Pancreas (tissue), 10 donors: ENCODE measurements around the gene GINM1. TPM values are rescaled to one million over a fixed set of nuclear protein-coding genes. Genes with fewer than 3 reads are reported as not detected.

Source experiments
- ATAC-seq, 4 donors: fragments of 200-7000 bp; cut with Tn5 transposase; one replicate each; pipeline versions ENCODE4 v1.8.0 to v1.9.1; 2020; ENCODE audit warnings: mild to moderate bottlenecking in 4 of 4, moderate library complexity in 4 of 4
- DNase-seq, 6 donors: peaks; one replicate each; pipeline ENCODE4 v3.0.0-alpha.2; 2020
- FAIRE-seq: peaks from 2 replicates; lab custom pipeline; 2012; peaks lifted over from hg19 to GRCh38; lab: Jason Lieb, UNC
- H3K27ac ChIP-seq, 4 donors: fragments of 200-600 bp; sonication (generic); 1 replicate in 3 of 4; 2 replicates in 1 of 4; pipeline versions ENCODE4 v1.5.0 to v1.8.0; 2020
- H3K27me3 ChIP-seq, 4 donors: fragments of 200-600 bp; one replicate each; pipeline ENCODE4 v1.8.0; 2021
- H3K36me3 ChIP-seq, 3 donors: fragments of 200-600 bp; sonication (generic) in 1 of 3; one replicate each; pipeline versions ENCODE4 v1.5.0 to v1.8.0; 2020 to 2021
- H3K4me1 ChIP-seq, 3 donors: fragments of 200-600 bp; one replicate each; pipeline ENCODE4 v1.8.0; 2021
- H3K4me3 ChIP-seq, 4 donors: fragments of 200-600 bp; sonication (generic) in 2 of 4; one replicate each; pipeline versions ENCODE4 v1.5.0 to v1.8.0; 2020 to 2021
- H3K9me3 ChIP-seq, 4 donors: fragments of 200-600 bp; one replicate each; pipeline ENCODE4 v1.8.0; 2021
- CTCF ChIP-seq, 4 donors: fragments of 200-600 bp; sonication (generic) in 3 of 4; IDR thresholded peaks; one replicate each; pipeline versions ENCODE4 v1.5.0 to v1.8.0; 2021; ENCODE audit warnings: antibody characterized with exemption in 4 of 4
- WGBS, 2 donors: extraction: QIAGEN DNeasy Blood & Tissue Kit; methylation state at CpG; one replicate each; pipeline ENCODE4 v1.1.7; 2013; 5-methylcytosine and 5-hydroxymethylcytosine counted together
- intact Hi-C, 3 donors: fragments of 100-400 bp; cut with DNase I; formaldehyde crosslinking; loops; one replicate each; pipeline versions ENCODE4 v1.11.1 to v1.14.2; 2022
- polyA plus RNA-seq, 2 donors: library from polyadenylated mRNA; stranded (reverse); fragments of 200-250 nt; gene quantifications; one replicate each; pipeline ENCODE4 v1.2.3, GENCODE V29; 2013
- total RNA-seq, 6 donors: library from RNA; stranded (reverse); fragmentation: NEBNext Ultra II Directional in 4 of 6; extraction: Animal tissue kit (Norgen Biotek cat#: 25700) in 4 of 6; gene quantifications; one replicate each; pipeline versions ENCODE4 v1.2.1 to v1.2.4, GENCODE V29; 2021 to 2023
- donor health status: healthy with polysubstance abuse.
- donor health status: DM: no; HTN: no; CAD: no; lungs with moderate emphysema.
- donor health status: DM: no; HTN: no; CAD: no.
- donor health status: control.
- donor health status: control.
- donor health status: Bipolar disorder and iron deficiency.
- donor health status: DM: yes; HTN: yes; CAD: no.
- donor health status: DM: no; HTN: no; CAD: no.
- donor health status: DM: no; HTN: no; CAD: no.
- donor health status: DM: yes; HTN: yes; CAD: no.

The GINM1 gene
- total and polyA plus RNA-seq, 8 donors: 10.6 to 31.6 (median 22.6) TPM

GRCh38 chr6:149566410-149567193 is 427 bp downstream of the GINM1 start:
- WGBS, 2 donors: 0% methylated on average over 76 to 81 of the region's 81 CpGs
- intact Hi-C loops: no loop called here

GRCh38 chr6:149567194-149567586 is 1.0 kb downstream of the GINM1 start:
- intact Hi-C loops: no loop called here
- Histone ChIP-seq H3K4me3 (peak overlapping the region; percentile 61 to 96 (median 87)), H3K4me1 (peaks cover 0 to 6% (median 0%) of the 10 kb centered on the region in 3 donors), H3K9me3 (no peaks in the 10 kb centered on the region), H3K27ac (peak overlapping the region; percentile 85 to 97 (median 92)), H3K36me3 (no peaks in the 10 kb centered on the region), H3K27me3 (no peaks in the 10 kb centered on the region)
- FAIRE-seq (no peak), ATAC-seq (no peak), DNase-seq (no peak)
- 14 to 17% methylated on average over 12 of the region's 12 CpGs for WGBS, 2 donors
- TF ChIP-seq CTCF (IDR thresholded peaks at IDR 0.05): no peak

More at GRCh38 chr6:149566410-149567193, 427 bp downstream of the GINM1 start:
- ATAC-seq (peak; percentile 45 to 67 (median 62)), DNase-seq (peak; percentile 43 to 85 (median 61)), FAIRE-seq (no peak)
- no peaks in the 10 kb centered on the region for H3K9me3 ChIP-seq
- TF ChIP-seq CTCF (IDR thresholded peaks at IDR 0.05): no peak
- H3K4me3 ChIP-seq: peak overlapping the region; percentile 61 to 96 (median 87)
- H3K27me3 ChIP-seq: no peaks in the 10 kb centered on the region
- peaks cover 0 to 6% (median 0%) of the 10 kb centered on the region in 3 donors for H3K4me1 ChIP-seq
- peak overlapping the region; percentile 85 to 97 (median 92) for H3K27ac ChIP-seq
- no peaks in the 10 kb centered on the region for H3K36me3 ChIP-seq

DNA sequence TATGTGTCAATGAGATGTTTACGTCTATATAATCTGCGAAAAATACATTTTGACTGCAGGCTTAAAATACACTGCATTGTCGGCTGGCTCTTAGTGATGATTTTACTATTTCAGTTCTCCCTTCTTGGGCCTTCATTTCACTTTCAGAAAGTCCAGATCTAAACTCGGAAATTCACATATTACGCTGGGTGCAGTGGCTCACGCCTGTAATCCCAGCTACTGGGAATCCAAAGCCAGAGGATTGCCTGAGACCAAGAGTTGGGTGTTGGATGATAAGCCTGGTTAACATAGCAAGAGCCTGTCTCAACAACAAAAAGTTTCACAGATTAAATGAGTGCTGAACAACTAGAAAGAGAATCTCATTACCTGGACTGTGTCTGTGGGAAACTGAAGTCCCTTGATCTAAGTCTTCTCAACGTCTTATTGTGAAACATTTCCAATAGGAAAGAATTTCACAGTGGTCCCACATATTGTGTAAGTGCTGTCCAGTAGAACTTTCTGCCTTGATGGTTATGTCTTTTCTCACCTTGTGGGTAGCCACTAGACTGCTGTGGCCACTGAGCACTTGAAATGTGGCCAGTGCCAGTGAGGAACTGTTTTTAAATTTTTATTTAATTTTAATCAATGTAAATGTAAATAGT is 1.9 kb downstream of the GINM1 start:
- FAIRE-seq (no peak), ATAC-seq (no peak)
- H3K27ac ChIP-seq: no peak overlapping the region

GRCh38 chr6:149580880-149581279 is 14.7 kb downstream of the GINM1 start:
- Histone ChIP-seq H3K27me3 (no peaks in the 10 kb centered on the region), H3K36me3 (peaks cover 0 to 20% (median 0%) of the 10 kb centered on the region in 3 donors), H3K27ac (no peak overlapping the region), H3K4me1 (no peaks in the 10 kb centered on the region), H3K9me3 (no peaks in the 10 kb centered on the region), H3K4me3 (no peak overlapping the region)
- no peak for FAIRE-seq
- intact Hi-C loops: no loop called here
- 95 to 97% methylated on average over 5 of the region's 5 CpGs for WGBS, 2 donors
- ATAC-seq: no peak
- DNase-seq: no peak
- TF ChIP-seq CTCF (IDR thresholded peaks at IDR 0.05): no peak

More for the DNA sequence above, 1.9 kb downstream of the GINM1 start:
- Histone ChIP-seq H3K27me3 (no peaks in the 10 kb centered on the region), H3K9me3 (no peaks in the 10 kb centered on the region), H3K36me3 (no peaks in the 10 kb centered on the region), H3K4me3 (no peak overlapping the region), H3K4me1 (peaks cover 0 to 6% (median 0%) of the 10 kb centered on the region in 3 donors)
- DNase-seq: no peak
- no peak for TF ChIP-seq CTCF (IDR thresholded peaks at IDR 0.05)
- intact Hi-C loops: no loop called here
- WGBS, 2 donors: 87 to 90% methylated on average over 7 of the region's 7 CpGs
